Measurements from ENCODE around the gene KCNK3.

GRCh38 chr2:26768759-26769088, 76.2 kb downstream of the KCNK3 start:
- no peak for TF ChIP-seq CTCF (IDR thresholded peaks at IDR 0.05 in 8 of 11, conservative IDR thresholded peaks at IDR 0.05 in 3 of 11)
- TF ChIP-seq POLR2A (IDR thresholded peaks at IDR 0.05) = no peak
- TF ChIP-seq POLR2AphosphoS5 (IDR thresholded peaks at IDR 0.05) = no peak

Measured in spleen (tissue), 7 donors.